CD4-positive, alpha-beta T cell treated with Interferon gamma for 1 hour (primary cell): Measurements from ENCODE around the gene SLC8B1.
A peak's percentile ranks its signal among the peaks of the same experiment; 100 is the strongest.
"Not testable (repeated sequence)": the region's sequence is repeated elsewhere in the genome, so short reads cannot be mapped to it uniquely, and the experiment has no call there.

Experiments
- DNase-seq: peaks from one replicate; pipeline ENCODE4 v3.0.0-alpha.2; 2020

Gene SLC8B1

DNA sequence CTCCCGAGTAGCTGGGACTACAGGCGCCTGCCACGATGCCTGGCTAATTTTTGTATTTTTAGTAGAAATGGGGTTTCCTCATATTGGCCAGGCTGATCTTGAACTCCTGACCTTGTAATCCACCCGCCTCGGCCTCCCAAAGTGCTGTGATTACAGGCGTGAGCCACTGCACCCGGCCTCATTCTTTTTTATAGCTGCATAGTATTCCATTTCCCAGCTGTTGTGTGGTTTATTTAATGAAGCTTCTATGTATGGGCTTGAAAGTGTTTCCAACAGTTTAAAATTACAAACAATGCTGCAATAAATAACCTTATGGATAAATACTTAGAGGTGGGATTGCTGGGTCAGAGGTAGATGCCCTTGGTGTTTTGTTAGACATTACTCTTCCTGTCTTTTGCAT is 19.3 kb upstream of the SLC8B1 start:
- DNase-seq, result not testable (repeated sequence)

DNA sequence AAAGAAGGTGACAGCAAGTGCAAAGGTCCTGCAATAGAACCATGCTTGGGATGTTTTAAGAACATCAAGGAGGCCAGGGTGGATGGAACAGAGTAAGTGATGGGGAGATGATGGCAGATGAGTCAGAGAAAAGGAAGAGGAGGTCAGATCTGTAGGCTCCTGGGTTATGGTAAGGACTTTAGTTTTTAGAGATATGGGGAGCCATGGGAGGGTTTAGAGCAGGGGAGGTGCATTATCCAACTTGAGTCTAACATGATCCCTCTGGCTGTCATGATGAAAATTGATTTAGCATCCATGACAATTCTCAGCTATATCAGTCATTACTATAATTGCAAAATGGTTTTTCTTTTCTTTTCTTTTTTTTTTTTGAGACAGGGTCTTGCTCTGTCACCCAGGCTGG is 16.2 kb upstream of the SLC8B1 start:
- DNase-seq, result no peak

DNA sequence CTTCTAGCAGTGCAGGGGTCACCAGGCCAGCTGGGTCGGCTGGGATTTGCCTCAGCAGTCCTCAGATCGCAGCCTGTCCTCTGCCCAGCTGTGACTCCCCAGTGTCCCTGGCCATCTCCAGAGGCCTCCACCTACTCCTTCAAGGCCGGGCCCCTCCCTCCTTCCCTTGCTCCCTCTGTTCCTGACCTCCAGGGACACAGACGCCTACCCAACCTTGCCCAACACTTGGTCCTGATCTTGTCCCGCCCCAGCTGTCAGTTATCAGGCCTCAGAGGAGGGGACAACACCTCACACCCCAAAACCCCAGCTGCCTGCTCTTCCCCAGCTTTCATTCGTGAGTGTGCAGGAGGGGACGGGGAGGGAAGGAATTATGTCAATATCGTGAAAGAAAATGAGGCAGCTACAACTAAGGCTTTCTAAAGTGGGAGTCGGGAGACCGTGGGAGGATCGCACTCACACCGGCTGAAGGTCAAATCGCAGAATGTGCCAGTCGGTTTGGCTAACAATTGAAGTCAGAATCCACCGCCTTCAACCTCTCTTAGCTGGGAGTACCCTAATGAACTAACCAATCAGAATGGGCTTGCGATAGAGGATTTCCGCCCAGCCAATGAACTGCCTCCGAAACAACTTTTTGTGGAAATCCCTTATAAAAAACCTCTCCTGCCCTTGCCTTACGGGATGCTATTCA is 14.1 kb upstream of the SLC8B1 start:
- DNase-seq, result no peak

DNA sequence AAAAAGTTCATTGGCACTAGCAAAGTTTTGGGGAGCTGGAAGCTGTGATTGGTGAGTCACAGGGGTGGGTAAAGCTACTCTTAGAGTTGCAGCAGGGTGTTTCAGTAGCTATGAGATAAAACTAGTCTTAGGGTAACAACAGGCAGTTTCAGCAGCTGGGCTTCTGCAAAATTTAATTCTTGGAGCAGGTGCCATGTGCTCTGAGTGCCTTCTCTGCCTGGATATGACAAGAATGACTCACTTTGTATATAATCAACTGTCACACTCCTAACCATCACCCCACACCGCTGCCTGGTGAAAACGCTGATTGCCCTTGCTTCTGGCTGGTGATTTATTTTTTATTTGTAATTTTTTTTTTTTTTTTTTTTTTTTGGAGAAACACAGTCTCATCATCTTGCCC is 13.0 kb upstream of the SLC8B1 start:
- DNase-seq, result no peak

DNA sequence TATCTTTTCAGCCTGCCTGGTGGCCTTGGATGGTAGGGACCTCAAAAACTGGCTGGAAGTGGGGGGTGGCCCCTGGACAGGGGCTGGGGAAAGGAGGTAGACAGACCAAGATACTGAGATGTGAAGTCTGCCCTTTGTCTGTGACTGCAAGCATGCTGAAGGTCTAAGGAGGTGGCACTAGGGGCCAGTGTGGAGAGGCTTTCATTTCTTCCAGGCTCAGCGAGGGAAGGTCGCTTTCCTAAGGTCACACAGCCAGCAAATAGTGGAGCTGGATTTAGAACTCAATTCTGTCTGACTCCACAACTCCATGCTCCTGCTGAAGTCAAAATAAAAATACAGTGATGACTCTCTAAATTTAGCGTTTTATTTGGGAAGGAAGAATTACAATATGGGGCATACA is 12.2 kb upstream of the SLC8B1 start:
- DNase-seq, result no peak

DNA sequence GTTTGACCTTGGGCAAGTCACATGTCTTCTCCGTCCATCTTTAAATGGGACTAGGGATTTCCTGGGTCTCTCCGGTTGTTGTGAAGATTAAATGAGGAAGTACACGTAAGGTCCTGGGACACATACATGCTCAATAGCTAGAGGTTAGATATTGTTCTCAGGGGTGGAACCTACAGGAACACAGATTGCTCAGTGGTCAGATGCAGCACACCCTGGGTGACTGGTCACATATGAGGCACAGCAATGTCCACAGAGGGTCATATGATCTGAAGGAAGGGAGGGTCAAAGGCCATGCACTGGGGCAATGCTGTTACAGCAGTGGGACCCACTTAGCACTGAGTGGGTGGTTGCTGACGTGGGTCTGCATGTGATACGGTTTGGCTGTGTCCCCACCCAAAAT is 11.4 kb upstream of the SLC8B1 start:
- no peak for DNase-seq

DNA sequence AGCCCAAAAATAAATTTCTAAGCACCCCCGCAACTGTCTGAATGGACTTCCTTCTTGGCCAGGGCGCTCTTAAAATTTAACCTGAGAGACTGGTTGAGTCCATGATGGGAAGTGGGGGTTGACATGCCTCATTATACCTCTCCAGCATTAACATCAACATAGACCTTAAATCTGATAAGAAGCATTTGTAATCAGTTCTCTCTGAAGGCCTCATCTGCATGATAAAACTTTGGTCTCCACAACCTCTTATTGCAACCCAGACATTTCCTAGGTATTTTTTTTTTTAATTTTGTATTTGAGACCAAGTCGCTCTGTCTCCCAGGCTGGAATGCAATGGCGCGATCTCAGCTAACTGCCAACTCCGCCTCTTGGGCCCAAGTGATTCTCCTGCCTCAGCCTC is 10.4 kb upstream of the SLC8B1 start:
- DNase-seq, result no peak

DNA sequence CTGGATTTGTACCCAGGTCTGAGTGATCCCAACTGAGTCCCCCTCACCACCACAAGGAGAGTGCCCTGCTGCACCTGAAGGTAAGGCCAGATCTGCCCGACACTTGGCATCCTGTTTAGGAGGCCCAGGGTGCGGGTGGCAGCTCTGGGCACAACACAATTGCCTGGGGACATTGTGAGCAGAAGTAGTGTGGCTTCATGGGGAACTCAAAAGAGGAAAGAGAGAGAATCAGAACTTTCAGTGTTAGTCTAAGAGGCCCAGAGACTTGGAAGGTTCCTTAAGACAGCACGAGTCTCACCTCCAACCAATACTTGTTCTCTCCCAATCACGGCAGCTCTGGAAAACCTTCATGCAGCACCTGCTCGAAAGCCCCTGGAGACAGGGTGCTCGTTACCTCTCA is 6.6 kb upstream of the SLC8B1 start:
- no peak for DNase-seq

DNA sequence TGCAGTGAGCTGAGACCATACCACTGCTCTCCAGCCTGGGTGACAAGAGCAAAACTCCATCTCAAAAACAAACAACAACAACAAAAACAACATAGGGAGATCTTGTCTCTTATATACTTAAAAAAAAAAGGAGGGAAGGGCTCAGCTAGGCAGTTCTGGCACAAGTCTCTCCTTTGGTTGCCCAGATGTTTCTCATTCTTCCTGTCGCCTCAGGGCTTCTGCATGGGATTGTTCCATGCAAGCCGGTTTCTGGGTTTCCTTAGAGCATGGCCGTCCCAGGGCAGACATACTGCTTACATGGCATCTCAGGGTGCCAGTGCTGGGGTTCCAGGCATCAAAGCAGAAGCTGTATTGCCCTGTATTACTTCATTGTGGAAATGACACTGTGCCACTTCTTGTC is 5.2 kb upstream of the SLC8B1 start:
- no peak for DNase-seq

DNA sequence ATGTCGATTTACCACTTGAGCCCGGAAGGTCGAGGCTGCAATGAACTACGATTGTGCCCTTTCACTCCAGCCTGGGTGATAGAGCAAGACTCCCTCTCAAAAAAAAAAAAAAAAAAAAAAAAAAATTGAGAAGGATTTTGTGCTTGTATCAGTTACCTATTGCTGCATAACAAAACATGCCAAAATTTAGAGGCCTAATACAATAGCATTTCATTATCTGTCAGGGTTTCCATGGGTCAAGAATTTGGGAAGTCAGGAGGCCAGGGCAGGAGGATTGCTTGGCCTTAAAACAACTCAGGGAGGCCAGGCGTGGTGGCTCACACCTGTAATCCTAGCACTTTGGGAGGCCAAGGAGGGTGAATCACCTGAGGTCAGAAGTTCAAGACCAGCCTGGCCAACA is 4.6 kb upstream of the SLC8B1 start:
- no peak for DNase-seq

DNA sequence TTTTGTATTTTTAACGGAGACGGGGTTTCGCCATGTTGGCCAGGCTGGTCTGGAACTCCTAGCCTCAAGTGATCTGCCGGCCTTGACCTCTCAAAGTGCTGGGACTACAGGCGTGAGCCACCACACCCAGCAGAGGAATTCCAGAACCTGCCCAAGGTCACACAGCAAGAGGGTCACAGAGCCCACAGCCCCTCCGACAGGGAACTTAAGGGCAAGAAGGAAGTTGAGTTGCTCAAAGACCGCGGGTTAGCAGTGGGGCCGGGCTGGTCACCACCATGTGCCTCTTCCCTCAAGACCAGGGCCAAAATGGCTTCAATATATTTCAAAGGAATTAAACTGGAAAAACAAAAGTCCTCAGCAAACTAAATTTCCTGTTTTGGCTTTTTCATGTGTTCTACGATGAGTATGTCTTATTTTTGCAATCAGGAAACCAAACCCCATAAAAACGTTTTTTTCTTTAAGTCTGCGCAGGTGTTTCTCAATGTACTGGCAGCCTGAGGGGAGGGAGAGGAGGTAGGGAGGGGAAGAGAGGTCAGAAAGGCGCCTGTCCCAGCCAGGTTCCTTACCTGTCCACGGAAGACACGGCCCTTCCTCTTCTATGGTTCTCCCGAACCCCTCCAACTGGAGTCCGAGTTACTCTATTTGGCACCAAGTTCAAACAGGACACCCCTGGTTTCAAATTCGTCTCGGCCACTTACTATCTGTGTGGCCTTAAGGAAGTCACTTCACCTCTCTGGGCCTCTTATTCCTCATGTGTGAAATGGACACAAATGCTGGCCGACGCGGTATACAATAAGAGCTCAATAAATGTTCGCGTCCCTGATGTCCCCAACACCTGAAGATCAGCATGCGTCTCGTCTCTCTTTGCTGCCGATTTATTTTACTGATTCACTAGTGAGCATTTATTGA is 778 bp downstream of the SLC8B1 start:
- DNase-seq, result peak; percentile 9

DNA sequence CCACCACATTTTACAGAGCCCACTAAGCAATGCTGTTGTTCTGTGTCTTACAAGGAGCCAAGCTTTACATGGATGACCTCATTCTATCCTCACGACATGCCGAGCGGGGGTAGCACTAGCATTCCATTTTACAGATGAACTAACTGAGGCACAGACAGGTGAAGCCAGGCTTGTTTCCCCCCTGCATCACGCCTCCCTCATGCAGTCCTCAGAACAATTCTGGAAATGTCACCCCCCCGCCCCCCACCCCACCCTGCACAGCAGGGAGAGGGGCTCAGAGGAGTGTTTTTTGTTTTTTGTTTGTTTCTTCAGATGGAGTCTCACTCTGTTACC is 1.5 kb downstream of the SLC8B1 start:
- DNase-seq, result no peak

DNA sequence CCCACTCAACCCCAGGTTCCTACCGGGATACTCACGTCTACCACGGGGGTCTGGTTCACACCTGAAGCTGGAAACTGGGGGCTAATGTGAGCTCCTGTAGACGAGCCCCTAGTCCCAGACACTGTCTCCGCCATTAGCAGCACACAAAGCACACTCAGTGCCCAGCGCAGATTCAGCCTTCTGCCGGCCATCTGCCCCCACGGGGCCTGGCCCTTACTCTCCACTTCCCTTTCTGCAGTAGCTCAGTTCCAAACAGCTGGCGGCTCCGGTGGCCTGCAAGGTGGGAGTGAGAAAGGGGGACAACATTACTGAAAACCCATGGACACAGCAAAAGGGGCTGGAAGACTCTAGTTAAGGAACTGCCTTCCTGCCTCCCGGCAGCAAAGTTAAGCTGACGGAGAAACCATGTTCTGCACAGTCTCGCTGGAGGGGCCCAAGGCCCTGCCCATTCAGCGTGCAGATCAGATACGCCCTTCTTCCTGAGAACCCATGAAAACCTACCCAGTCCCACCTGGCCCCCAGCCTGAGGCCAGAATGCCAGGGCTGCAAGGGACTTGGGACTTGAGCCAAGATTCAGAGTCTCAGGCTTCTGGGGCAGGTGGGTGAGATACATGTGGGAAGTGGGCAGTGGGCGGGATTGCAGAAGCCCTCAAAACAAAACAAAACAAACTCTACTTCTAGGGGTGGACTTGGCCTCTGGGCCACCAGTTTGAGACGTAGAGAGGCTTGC is 2.1 kb downstream of the SLC8B1 start:
- no peak for DNase-seq

DNA sequence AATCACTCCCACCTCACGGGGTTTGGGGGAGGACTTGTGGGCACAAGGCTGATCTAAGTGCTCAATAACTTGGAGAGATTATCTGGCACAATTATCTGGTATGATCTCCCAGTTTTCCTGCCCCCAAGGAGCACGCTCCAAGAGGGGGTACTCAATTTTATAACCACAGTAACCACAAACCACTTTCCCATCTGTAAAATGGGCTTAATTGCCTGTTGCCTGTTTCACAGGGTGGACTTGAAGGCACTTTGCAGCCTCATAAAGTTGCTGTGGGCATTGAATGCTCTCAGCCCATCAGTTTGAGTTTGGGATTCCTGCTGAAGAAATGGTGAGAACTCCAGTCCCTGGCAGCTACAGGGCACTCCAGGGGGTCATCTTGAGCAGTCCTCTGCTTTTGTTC is 4.4 kb downstream of the SLC8B1 start:
- no peak for DNase-seq

DNA sequence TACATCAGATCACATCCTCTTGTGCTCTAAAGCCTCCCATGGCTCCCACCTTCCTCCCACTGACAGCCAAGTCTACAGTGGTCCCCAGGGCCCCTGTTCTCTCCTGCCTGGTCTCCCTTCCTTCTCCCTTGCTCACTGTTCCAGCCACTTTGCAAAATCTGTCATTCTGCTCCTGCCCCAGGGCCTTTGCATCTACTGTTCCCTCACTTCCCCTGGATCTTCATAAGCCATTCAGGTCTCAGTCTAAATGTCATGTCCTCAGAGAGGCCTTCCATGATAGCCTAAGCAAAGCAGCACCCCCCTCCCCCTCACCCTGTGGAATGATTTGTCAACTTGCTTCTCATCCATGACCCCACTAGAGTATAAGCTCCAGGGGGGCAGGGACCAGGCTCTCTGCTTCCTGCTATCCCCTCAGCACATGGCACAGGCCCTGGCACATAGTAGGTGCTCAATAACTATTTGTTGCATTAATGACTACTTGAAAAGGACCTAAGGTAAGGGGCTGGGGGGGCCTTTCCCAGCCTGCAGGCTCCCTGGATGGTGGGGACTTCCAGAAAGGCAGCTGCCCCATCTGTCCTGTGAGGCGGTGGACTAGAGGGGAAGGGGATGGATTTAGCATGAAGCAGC is 5.0 kb downstream of the SLC8B1 start:
- DNase-seq, result no peak

DNA sequence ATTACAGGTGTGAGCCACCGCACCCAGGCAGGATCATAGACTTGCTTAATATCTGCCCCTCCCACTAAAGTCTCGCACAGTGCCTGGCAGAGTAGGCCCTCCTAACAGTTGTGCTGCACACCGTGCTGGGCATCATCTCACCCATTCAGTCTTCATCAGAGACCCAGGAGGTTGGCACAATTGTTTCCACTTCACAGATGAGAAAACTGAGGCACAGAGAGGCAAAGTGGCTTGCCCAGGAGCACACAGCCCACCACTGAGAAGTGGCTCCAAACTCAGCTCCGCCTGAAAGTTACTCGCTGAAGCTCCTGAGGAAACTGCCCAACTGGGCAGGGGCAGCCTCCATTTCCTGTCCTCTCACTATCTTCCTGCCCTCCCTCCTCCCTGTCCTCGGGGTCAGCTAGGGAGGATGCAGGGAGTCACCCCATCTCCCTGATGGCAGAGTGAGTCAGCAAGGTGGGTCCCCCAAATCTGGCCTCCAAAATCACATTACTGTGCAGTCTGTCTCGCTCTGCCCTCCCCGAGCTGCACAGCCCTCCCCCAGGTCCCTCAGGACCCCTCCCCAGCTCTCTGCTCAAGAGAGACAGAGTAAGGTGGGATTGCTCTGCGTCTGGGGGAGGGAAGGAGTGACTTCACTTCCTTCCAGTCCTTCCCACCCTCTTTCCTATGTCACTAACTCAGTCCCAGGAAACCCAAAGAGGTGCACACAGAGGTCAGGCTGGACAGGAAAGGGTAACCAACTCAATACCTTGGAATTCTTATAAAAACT is 5.7 kb downstream of the SLC8B1 start:
- no peak for DNase-seq

DNA sequence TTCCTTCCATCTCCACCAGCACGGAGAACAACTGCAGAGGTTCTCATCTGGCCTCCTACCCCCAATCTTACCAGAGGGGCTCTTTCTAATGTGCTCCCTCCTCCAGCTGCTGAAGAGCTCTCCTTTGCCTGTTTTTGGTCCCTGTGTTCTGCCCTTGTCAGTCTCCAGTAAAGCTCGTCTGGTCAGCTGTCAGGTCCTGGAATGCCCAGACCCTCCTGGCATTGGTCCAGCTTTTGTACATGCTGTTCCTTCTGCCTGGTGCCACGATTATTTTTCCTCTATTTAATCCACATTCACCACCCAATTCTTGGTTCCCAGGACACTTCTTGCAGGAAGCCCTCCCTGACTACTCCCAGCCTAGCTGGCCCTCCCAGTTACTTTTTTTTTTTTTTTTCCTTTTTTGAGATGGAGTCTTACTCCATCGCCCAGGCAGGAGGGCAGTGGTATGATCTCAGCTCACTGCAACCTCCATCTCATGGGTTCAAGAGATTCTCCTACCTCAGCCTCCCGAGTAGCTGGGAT is 6.5 kb downstream of the SLC8B1 start:
- DNase-seq, result no peak

DNA sequence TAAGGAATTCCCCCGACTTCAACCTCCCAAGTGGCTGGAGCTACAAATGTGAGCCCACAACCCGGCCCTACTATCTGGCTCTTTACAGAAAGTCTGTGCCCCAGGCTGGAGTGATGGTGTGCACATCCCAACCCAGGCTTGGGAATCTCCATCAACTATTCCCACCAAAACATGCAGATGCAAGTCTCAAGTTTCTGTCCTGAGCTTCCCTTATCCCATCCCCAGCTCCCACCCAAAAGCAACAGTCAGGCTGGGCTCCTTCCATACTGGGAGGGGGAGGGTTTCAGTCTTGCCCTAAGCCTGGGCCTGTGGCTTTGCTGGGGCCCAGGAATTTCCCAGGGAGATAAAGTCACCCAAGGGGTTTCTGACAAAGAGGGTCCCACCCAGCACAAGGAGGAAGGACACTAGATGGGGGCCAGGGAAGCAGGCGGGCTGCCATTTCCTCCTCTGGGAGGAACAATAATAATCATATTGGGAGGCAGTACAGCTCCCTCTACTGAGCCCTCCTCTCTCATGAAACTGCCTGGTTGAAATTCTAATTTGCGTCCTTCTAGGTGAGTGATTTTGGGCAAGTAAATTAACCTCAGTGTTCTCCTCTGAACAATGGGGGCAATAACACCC is 8.0 kb downstream of the SLC8B1 start:
- DNase-seq, result no peak

DNA sequence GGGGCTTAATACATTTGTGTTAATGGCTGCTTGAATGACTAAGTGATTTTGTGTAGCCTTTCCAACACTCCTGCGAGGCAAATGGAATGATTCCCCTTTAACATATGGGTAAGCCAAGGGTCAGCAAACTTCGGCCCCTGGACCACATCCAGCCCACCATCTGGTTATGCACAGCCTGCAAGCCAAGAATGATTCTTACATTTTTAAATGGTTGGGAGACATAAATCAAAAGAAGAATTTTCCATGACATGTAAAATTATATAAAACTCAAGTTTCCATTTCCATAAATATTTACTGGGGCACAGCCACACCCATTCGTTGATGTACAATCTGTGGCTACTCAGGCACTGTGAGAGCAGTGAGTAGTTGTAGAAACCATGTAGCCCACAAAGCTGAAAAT is 9.0 kb downstream of the SLC8B1 start:
- DNase-seq, result no peak

DNA sequence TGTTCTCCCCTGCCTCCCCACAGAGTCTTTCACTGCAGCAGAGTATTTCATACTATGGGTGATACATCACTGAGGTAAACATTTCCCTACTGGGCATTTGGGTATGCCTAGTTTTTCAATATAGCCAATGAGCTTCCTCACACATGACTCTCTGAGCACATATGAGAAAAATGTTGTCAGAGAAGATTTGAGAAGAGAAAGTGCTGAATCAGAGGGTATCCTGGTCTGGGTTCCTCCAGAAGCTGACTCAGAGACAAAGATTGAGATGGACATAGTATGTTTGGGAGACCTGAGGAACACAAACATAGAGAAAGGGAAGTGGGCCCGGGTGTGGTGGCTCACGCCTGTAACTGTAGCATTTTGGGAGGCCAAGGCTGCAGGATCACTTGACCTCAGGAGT is 12.6 kb downstream of the SLC8B1 start:
- no peak for DNase-seq

DNA sequence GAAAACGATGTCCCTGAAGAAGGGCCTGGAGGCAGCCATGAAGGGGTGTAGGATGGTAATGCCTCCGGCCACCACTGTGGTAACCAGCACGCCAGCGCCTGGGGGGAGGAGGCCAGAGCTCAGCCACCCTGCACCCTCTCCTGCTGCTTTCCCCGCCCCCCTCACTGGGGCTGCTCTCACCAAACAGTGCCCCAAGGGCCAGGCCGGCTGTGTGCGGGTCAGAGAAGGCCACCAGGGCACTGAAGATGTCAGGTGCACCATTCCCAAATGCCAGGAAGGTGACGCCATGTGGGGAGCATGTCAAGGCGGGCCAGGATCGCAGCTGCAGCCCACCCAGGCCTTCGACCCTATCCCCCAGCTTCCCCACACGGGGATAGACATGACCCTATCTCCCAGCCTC is 14.5 kb downstream of the SLC8B1 start:
- no peak for DNase-seq
